Karpas-422 (cell line): Measurements from ENCODE around the gene NFS1. TPM values are rescaled to one million over a fixed set of nuclear protein-coding genes. Genes with fewer than 3 reads are reported as not detected.
"Not testable (repeated sequence)": the region's sequence is repeated elsewhere in the genome, so short reads cannot be mapped to it uniquely, and the experiment has no call there.

Source experiments
- DNase-seq: peaks from one replicate; pipeline ENCODE4 v3.0.0-alpha.2; 2015
- H2AFZ ChIP-seq: fragments of 200-600 bp; sonication (generic); 2 replicates; pipeline ENCODE4 v1.6.1; 2014; ENCODE audit warnings: antibody characterized with exemption, low read length, mixed read lengths
- H3K27ac ChIP-seq: fragments of 200-600 bp; sonication (generic); 2 replicates; pipeline ENCODE4 v1.5.1; 2014; ENCODE audit warnings: mild to moderate bottlenecking, low read length, moderate library complexity
- H3K27me3 ChIP-seq: fragments of 200-600 bp; sonication (generic); 2 replicates; pipeline ENCODE4 v1.6.1; 2014; ENCODE audit warnings: low read length, mixed read lengths
- H3K36me3 ChIP-seq: fragments of 200-600 bp; sonication (generic); 2 replicates; pipeline ENCODE4 v1.6.1; 2014; ENCODE audit warnings: low read length, mixed read lengths; ENCODE audit not compliant: insufficient read depth
- H3K4me1 ChIP-seq: fragments of 200-600 bp; sonication (generic); 2 replicates; pipeline ENCODE4 v1.6.1; 2014; ENCODE audit warnings: mild to moderate bottlenecking, low read length, mixed read lengths
- H3K4me2 ChIP-seq: fragments of 200-600 bp; sonication (generic); 2 replicates; pipeline ENCODE4 v1.6.1; 2014; ENCODE audit warnings: low read length, low read depth, mild to moderate bottlenecking; ENCODE audit not compliant: poor library complexity, severe bottlenecking
- H3K4me3 ChIP-seq: fragments of 200-600 bp; sonication (generic); 2 replicates; pipeline ENCODE4 v1.5.1; 2014; ENCODE audit warnings: mild to moderate bottlenecking, antibody characterized with exemption, low read length, mixed read lengths
- H3K79me2 ChIP-seq: fragments of 200-600 bp; sonication (generic); 2 replicates; pipeline ENCODE4 v1.6.1; 2014; ENCODE audit warnings: mild to moderate bottlenecking, low read length, mixed read lengths
- H3K9ac ChIP-seq: fragments of 200-600 bp; sonication (generic); 2 replicates; pipeline ENCODE4 v1.6.0; 2014; ENCODE audit warnings: low read length
- H3K9me2 ChIP-seq: fragments of 200-600 bp; sonication (generic), shearing (Covaris generic); replicated peaks from 2 replicates; pipeline ENCODE4 v1.6.0; 2014; ENCODE audit warnings: mild to moderate bottlenecking, low read length, moderate library complexity; ENCODE audit not compliant: insufficient read depth
- H3K9me3 ChIP-seq: fragments of 300-700, 200-600 bp; sonication (generic); 2 replicates; pipeline ENCODE4 v1.6.1; 2014; ENCODE audit warnings: low read length, mixed read lengths
- H4K20me1 ChIP-seq: fragments of 200-600 bp; sonication (generic); 2 replicates; pipeline ENCODE4 v1.6.1; 2014; ENCODE audit warnings: mild to moderate bottlenecking, antibody characterized with exemption, low read length, low read depth; ENCODE audit not compliant: insufficient read depth
- total RNA-seq: library from RNA; depleted of rRNA; stranded (reverse); fragments of >200 nt; shearing (Covaris generic); gene quantifications from 2 replicates; pipeline ENCODE4 v1.2.3, GENCODE V29; 2014; ENCODE audit warnings: low replicate concordance

The NFS1 gene
- total RNA-seq, 1 experiment from 2014 or later: 62.6 TPM

- Histone ChIP-seq H3K9ac (peak overlapping the region; percentile 94), H3K79me2 (peaks cover 36% of the 10 kb centered on the region), H3K4me2 (peak overlapping the region; percentile 79), H3K27ac (peak overlapping the region; percentile 19; the same call in 1 of the 2 replicates), H3K9me2 (no peaks in the 10 kb centered on the region), H4K20me1 (no peaks in the 10 kb centered on the region; the same call in 1 of the 2 replicates), H2AFZ (peak overlapping the region; percentile 55), H3K4me1 (peaks cover 34% of the 10 kb centered on the region), H3K36me3 (peaks cover 19% of the 10 kb centered on the region), H3K9me3 (no peaks in the 10 kb centered on the region), H3K27me3 (no peaks in the 10 kb centered on the region), H3K4me3 (peak overlapping the region; percentile 94)
- peak; percentile 60 for DNase-seq
These were observed 640 bp downstream of the NFS1 start for GRCh38 chr20:35698298-35699126.

- H3K9ac ChIP-seq: peak overlapping the region; percentile 94
- H3K4me3 ChIP-seq: peak overlapping the region; percentile 94
- H3K27ac ChIP-seq: no peak overlapping the region; the same call in 1 of the 2 replicates
- peaks cover 36% of the 10 kb centered on the region for H3K79me2 ChIP-seq
- H3K27me3 ChIP-seq: no peaks in the 10 kb centered on the region
- H3K9me2 ChIP-seq: no peaks in the 10 kb centered on the region
- H3K9me3 ChIP-seq: no peaks in the 10 kb centered on the region
- DNase-seq: no peak
- peak overlapping the region; percentile 79 for H3K4me2 ChIP-seq
- H3K36me3 ChIP-seq: peaks cover 14% of the 10 kb centered on the region; the same call in 1 of the 2 replicates
- no peak overlapping the region for H2AFZ ChIP-seq
- peaks cover 34% of the 10 kb centered on the region for H3K4me1 ChIP-seq
- no peaks in the 10 kb centered on the region; the same call in 1 of the 2 replicates for H4K20me1 ChIP-seq
These were observed 1.4 kb downstream of the NFS1 start for GRCh38 chr20:35697696-35698297.

- no peaks in the 10 kb centered on the region; the same call in 1 of the 2 replicates for H4K20me1 ChIP-seq
- H3K9me2 ChIP-seq: no peaks in the 10 kb centered on the region
- H3K36me3 ChIP-seq: peaks cover 7% of the 10 kb centered on the region; the same call in 1 of the 2 replicates
- H3K27ac ChIP-seq: no peak overlapping the region
- H3K9me3 ChIP-seq: no peaks in the 10 kb centered on the region
- H3K9ac ChIP-seq: no peak overlapping the region
- no peak for DNase-seq
- H3K4me3 ChIP-seq: no peak overlapping the region
- H3K4me1 ChIP-seq: peaks cover 25% of the 10 kb centered on the region
- no peak overlapping the region for H3K4me2 ChIP-seq
- no peak overlapping the region for H2AFZ ChIP-seq
- H3K27me3 ChIP-seq: no peaks in the 10 kb centered on the region
- H3K79me2 ChIP-seq: peaks cover 36% of the 10 kb centered on the region
These were observed 3.2 kb downstream of the NFS1 start for GRCh38 chr20:35695978-35696377.

GRCh38 chr20:35695245-35695749, 3.9 kb downstream of the NFS1 start:
- Histone ChIP-seq H3K27ac (no peak overlapping the region), H3K79me2 (peaks cover 36% of the 10 kb centered on the region), H3K4me1 (peaks cover 18% of the 10 kb centered on the region), H3K9me2 (no peaks in the 10 kb centered on the region), H3K4me2 (no peak overlapping the region), H3K27me3 (no peaks in the 10 kb centered on the region), H3K4me3 (no peak overlapping the region), H3K9me3 (no peaks in the 10 kb centered on the region), H4K20me1 (no peaks in the 10 kb centered on the region; the same call in 1 of the 2 replicates), H2AFZ (no peak overlapping the region), H3K9ac (no peak overlapping the region), H3K36me3 (peaks cover 7% of the 10 kb centered on the region; the same call in 1 of the 2 replicates)
- no peak for DNase-seq

- Histone ChIP-seq H3K36me3 (peaks cover 14% of the 10 kb centered on the region; the same call in 1 of the 2 replicates), H3K4me1 (no peaks in the 10 kb centered on the region), H3K27me3 (no peaks in the 10 kb centered on the region), H3K79me2 (peaks cover 4% of the 10 kb centered on the region; the same call in 1 of the 2 replicates), H2AFZ (no peak overlapping the region), H4K20me1 (no peaks in the 10 kb centered on the region), H3K9me2 (no peaks in the 10 kb centered on the region), H3K9me3 (no peaks in the 10 kb centered on the region), H3K4me2 (no peak overlapping the region), H3K9ac (no peak overlapping the region), H3K4me3 (no peak overlapping the region), H3K27ac (no peak overlapping the region)
- DNase-seq: no peak
These were observed 8.9 kb downstream of the NFS1 start for GRCh38 chr20:35690265-35690664.

- H3K4me3 ChIP-seq, H3K9me2 ChIP-seq, H3K4me2 ChIP-seq, H3K9me3 ChIP-seq, DNase-seq, H3K9ac ChIP-seq, H3K27ac ChIP-seq, H3K4me1 ChIP-seq, H2AFZ ChIP-seq, H4K20me1 ChIP-seq, H3K36me3 ChIP-seq, H3K27me3 ChIP-seq, H3K79me2 ChIP-seq: not testable (repeated sequence)
These were observed 12.3 kb downstream of the NFS1 start for GRCh38 chr20:35686872-35687271.

GRCh38 chr20:35685368-35685767, 13.8 kb downstream of the NFS1 start:
- H3K79me2 ChIP-seq, H4K20me1 ChIP-seq, DNase-seq, H3K4me3 ChIP-seq, H3K9me2 ChIP-seq, H3K4me2 ChIP-seq, H3K27ac ChIP-seq, H3K9ac ChIP-seq, H2AFZ ChIP-seq, H3K9me3 ChIP-seq, H3K36me3 ChIP-seq, H3K27me3 ChIP-seq: not testable (repeated sequence)
- H3K4me1 ChIP-seq: peaks cover 15% of the 10 kb centered on the region

- Histone ChIP-seq H2AFZ (no peak overlapping the region), H3K9me2 (no peaks in the 10 kb centered on the region), H3K4me2 (no peak overlapping the region), H3K9ac (no peak overlapping the region), H3K9me3 (no peaks in the 10 kb centered on the region), H4K20me1 (no peaks in the 10 kb centered on the region), H3K27ac (no peak overlapping the region), H3K4me3 (no peak overlapping the region), H3K27me3 (no peaks in the 10 kb centered on the region), H3K4me1 (peaks cover 18% of the 10 kb centered on the region), H3K79me2 (no peaks in the 10 kb centered on the region), H3K36me3 (no peaks in the 10 kb centered on the region)
- no peak for DNase-seq
These were observed 17.2 kb downstream of the NFS1 start for GRCh38 chr20:35681960-35682359.
